Activated B cell treated with CpG ODN at 0.5 μM for 24 hours (primary cell): ENCODE data around the gene EIPR1. TPM values are rescaled to one million over a fixed set of nuclear protein-coding genes. Genes with fewer than 3 reads are reported as not detected.

Source experiments
- ATAC-seq: fragments of 200-7000 bp; cut with Tn5 transposase; one replicate; pipeline ENCODE4 v1.10.0; 2021; ENCODE audit warnings: low read depth, mild to moderate bottlenecking, moderate library complexity
- CTCF ChIA-PET: fragments of 350-600 bp; sonication (Branson Sonifier 250); formaldehyde crosslinking; loops from one replicate; lab custom pipeline; 2021; ENCODE audit warnings: antibody characterized with exemption; lab: Charles Lee
- POLR2A ChIA-PET: fragments of 350-600 bp; sonication (Branson Sonifier 250); formaldehyde crosslinking; loops from one replicate; lab custom pipeline; 2021; ENCODE audit warnings: antibody characterized with exemption; lab: Charles Lee
- DNase-seq: peaks from one replicate; pipeline ENCODE4 v3.0.0; 2022
- H3K27ac Mint-ChIP-seq: one replicate; pipeline ENCODE4 v1.8.0; 2020; ENCODE audit warnings: mixed read lengths
- H3K27me3 Mint-ChIP-seq: one replicate; pipeline ENCODE4 v1.8.0; 2021; ENCODE audit warnings: mixed read lengths
- H3K36me3 Mint-ChIP-seq: one replicate; pipeline ENCODE4 v1.8.0; 2021; ENCODE audit warnings: low read depth, mixed read lengths
- H3K4me1 Mint-ChIP-seq: one replicate; pipeline ENCODE4 v1.8.0; 2021; ENCODE audit warnings: mixed read lengths
- H3K4me3 Mint-ChIP-seq: one replicate; pipeline ENCODE4 v1.8.0; 2020; ENCODE audit warnings: mild to moderate bottlenecking, mixed read lengths
- H3K9me3 Mint-ChIP-seq: one replicate; pipeline ENCODE4 v1.8.0; 2020; ENCODE audit warnings: mixed read lengths
- intact Hi-C: fragments of 100-400 bp; cut with micrococcal nuclease; formaldehyde crosslinking; loops from one replicate; pipeline ENCODE4 v1.15.1; 2024
- total RNA-seq: library from RNA; stranded (reverse); gene quantifications from 2 replicates; pipeline ENCODE4 v1.2.3, GENCODE V29; 2022
- TF ChIP-seq, protein P1 (sequence below): fragments of 200-600 bp; IDR thresholded peaks from one replicate; pipeline ENCODE4 v1.8.0; 2022; ENCODE audit warnings: antibody characterized with exemption, mild to moderate bottlenecking

EIPR1 gene
- total RNA-seq, 1 donor from 2014 or later: 36.3 TPM

DNA sequence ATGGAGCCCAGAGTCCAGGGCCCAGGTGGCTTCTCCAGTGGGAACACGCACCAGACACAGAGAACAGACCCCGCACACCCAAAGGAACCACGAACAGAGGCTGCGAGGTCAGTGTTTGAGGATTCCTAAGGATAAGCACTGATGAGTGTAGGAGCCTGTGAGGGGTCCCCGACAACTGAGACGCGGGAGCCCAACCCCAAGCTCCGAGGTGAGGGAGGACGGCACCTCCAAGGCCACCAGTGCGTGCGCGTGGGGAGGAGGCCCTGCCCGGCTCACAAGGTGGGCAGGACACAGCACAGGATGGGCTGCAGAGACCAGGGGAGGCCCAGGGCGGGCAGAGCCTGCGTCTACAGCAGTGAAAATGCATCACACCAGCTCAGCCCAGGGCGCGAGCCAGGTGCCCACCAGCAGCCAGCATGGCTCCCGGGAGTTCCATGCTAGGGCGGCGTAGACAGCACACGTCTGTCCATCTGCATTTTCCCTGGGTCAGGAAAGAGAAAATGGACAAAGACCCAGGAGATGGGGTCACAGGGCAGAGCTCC is 189.1 kb downstream of the EIPR1 start:
- ATAC-seq: no peak
- DNase-seq: no peak
- Mint-ChIP-seq H3K4me3 (no peak overlapping the region), H3K27ac (no peak overlapping the region), H3K9me3 (no peaks in the 10 kb centered on the region), H3K36me3 (peaks cover 61% of the 10 kb centered on the region), H3K4me1 (no peaks in the 10 kb centered on the region), H3K27me3 (no peaks in the 10 kb centered on the region)
- intact Hi-C loops: no loop called here
- ChIA-PET POLR2A (no interaction called here), CTCF (no interaction called here)
- TF ChIP-seq, protein P1, sequence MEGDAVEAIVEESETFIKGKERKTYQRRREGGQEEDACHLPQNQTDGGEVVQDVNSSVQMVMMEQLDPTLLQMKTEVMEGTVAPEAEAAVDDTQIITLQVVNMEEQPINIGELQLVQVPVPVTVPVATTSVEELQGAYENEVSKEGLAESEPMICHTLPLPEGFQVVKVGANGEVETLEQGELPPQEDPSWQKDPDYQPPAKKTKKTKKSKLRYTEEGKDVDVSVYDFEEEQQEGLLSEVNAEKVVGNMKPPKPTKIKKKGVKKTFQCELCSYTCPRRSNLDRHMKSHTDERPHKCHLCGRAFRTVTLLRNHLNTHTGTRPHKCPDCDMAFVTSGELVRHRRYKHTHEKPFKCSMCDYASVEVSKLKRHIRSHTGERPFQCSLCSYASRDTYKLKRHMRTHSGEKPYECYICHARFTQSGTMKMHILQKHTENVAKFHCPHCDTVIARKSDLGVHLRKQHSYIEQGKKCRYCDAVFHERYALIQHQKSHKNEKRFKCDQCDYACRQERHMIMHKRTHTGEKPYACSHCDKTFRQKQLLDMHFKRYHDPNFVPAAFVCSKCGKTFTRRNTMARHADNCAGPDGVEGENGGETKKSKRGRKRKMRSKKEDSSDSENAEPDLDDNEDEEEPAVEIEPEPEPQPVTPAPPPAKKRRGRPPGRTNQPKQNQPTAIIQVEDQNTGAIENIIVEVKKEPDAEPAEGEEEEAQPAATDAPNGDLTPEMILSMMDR: no peak

GRCh38 chr2:3187467-3187866 is 190.2 kb downstream of the EIPR1 start:
- TF ChIP-seq, protein P1: no peak
- H3K4me1 Mint-ChIP-seq: no peaks in the 10 kb centered on the region
- no peaks in the 10 kb centered on the region for H3K9me3 Mint-ChIP-seq

GRCh38 chr2:3186766-3187165 is 190.9 kb downstream of the EIPR1 start:
- TF ChIP-seq, protein P1: no peak
- ChIA-PET CTCF (no interaction called here), POLR2A (no interaction called here)
- DNase-seq: no peak
- peaks cover 44% of the 10 kb centered on the region for H3K36me3 Mint-ChIP-seq
- no peak overlapping the region for H3K27ac Mint-ChIP-seq
- no peaks in the 10 kb centered on the region for H3K9me3 Mint-ChIP-seq
- no peak for ATAC-seq
- H3K4me3 Mint-ChIP-seq: no peak overlapping the region
- H3K4me1 Mint-ChIP-seq: no peaks in the 10 kb centered on the region
- H3K27me3 Mint-ChIP-seq: no peaks in the 10 kb centered on the region
- intact Hi-C loops: no loop called here

More at GRCh38 chr2:3187467-3187866, 190.2 kb downstream of the EIPR1 start:
- H3K4me3 Mint-ChIP-seq: no peak overlapping the region
- H3K36me3 Mint-ChIP-seq: peaks cover 51% of the 10 kb centered on the region
- CTCF ChIA-PET: no interaction called here
- intact Hi-C loops: no loop called here
- POLR2A ChIA-PET: no interaction called here
- H3K27me3 Mint-ChIP-seq: no peaks in the 10 kb centered on the region
- no peak for ATAC-seq
- no peak overlapping the region for H3K27ac Mint-ChIP-seq
- DNase-seq: no peak

DNA sequence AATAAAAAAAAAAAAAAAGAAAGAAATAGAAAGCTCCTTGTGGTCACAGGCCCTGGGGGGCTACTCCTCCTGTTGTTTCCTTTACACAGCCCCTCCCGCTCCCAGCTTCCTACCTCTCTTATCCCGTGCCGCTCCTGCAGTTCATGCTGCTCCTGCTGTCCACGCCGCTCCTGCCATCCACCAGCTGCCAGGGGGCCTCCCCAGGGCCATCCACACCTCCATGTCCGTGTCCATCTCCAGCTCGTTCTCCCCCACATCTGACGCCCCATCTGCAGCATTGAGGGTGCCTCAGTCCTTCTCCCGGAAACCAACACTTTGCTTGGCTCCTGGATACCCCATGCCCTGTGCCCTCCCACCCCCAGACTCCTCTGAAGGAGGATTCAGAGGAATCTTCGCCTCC is 191.7 kb downstream of the EIPR1 start:
- peaks cover 37% of the 10 kb centered on the region for H3K36me3 Mint-ChIP-seq
- H3K4me3 Mint-ChIP-seq: no peak overlapping the region
- no peak overlapping the region for H3K27ac Mint-ChIP-seq
- POLR2A ChIA-PET: no interaction called here
- no peak for DNase-seq
- ATAC-seq: no peak
- H3K9me3 Mint-ChIP-seq: no peaks in the 10 kb centered on the region
- H3K4me1 Mint-ChIP-seq: no peaks in the 10 kb centered on the region
- CTCF ChIA-PET: no interaction called here
- intact Hi-C loops: no loop called here
- TF ChIP-seq, protein P1: no peak
- no peaks in the 10 kb centered on the region for H3K27me3 Mint-ChIP-seq

GRCh38 chr2:3185256-3185655 is 192.4 kb downstream of the EIPR1 start:
- ChIA-PET CTCF (no interaction called here), POLR2A (no interaction called here)
- H3K27ac Mint-ChIP-seq: no peak overlapping the region
- DNase-seq (no peak), ATAC-seq (no peak)
- H3K27me3 Mint-ChIP-seq: no peaks in the 10 kb centered on the region
- H3K4me3 Mint-ChIP-seq: no peak overlapping the region
- H3K9me3 Mint-ChIP-seq: no peaks in the 10 kb centered on the region
- peaks cover 31% of the 10 kb centered on the region for H3K36me3 Mint-ChIP-seq
- H3K4me1 Mint-ChIP-seq: no peaks in the 10 kb centered on the region
- intact Hi-C loops: no loop called here
- TF ChIP-seq, protein P1: no peak
